ENCODE measurements around the gene LNPK. TPM values are rescaled to one million over a fixed set of nuclear protein-coding genes. Genes with fewer than 3 reads are reported as not detected.
A peak's percentile ranks its signal among the peaks of the same experiment; 100 is the strongest.

The LNPK gene, protein sequence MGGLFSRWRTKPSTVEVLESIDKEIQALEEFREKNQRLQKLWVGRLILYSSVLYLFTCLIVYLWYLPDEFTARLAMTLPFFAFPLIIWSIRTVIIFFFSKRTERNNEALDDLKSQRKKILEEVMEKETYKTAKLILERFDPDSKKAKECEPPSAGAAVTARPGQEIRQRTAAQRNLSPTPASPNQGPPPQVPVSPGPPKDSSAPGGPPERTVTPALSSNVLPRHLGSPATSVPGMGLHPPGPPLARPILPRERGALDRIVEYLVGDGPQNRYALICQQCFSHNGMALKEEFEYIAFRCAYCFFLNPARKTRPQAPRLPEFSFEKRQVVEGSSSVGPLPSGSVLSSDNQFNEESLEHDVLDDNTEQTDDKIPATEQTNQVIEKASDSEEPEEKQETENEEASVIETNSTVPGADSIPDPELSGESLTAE
- 10 to 100 TPM; 31.2 to 36.6 TPM for total RNA-seq

DNA sequence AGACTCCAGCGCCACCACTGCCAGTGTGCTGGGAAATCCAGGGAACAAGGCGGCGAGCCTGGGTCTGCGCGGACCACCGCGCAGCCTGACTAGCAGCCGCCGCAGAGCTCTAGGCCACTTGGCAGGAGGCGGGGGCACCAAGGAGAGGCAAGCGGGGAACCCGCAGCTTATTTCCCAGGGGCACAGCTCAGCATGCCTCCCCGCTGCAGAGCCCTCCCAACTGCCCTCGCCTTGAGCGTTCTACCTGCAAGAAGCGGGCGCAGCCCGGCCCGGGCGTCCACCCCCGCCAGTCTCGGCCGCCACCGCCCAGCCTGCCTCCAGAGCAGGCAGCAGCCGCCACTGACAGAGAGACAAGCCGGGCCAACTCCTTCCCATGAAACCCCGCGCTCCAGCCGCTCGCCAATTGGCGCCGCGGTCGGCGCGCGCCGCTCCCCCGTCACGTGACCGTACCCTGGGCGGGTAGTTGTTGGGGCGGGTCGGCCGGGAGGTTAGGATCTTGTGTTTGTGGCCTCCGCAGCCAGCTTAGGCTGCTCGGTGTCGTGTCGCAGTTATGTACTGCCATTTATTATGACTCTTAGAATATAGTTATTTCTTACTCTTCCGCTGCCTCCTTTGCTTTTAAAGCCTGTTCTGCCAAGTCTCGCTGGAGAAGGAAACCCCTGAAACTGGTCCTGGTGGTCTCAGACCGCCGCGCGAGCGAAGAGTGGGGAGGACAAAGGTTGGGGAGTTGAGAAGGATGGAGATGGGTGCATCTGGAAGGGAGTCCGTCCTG lies at the start of gene LNPK:
Gene LNPK, minus strand, starts transcription at position 352 of the 772 bp plus-strand sequence. CDS start 6,683 bp downstream, outside the sequence.
- DNase-seq = peak; percentile 96
- Mint-ChIP-seq H3K36me3 (no peaks in the 10 kb centered on the region), H3K27ac (peak within 1 kb of the TSS; percentile 85), H3K4me3 (peak within 1 kb of the TSS; percentile 90), H3K4me1 (ENCODE audit: low read depth) (peaks cover 22% of the 10 kb centered on the region), H3K27me3 (peaks cover 3% of the 10 kb centered on the region), H3K9me3 (no peaks in the 10 kb centered on the region)
- CTCF ChIA-PET = interaction anchor here (1.3 to 2.3 kb wide), 2 partner anchors 95 to 1263 kb away, joined by 5 to 9 read pairs; partner anchors contain the start of gene NFE2L2
- intact Hi-C loops (cut with micrococcal nuclease) = loop anchor here (2.0 to 5.0 kb wide), 2 partner anchors 267 to 835 kb away; partner anchors contain the start of genes ATF2 and MTX2
- POLR2A ChIA-PET = interaction anchor here (1.0 to 1.2 kb wide), 2 partner anchors 8 to 55 kb away, joined by 3 read pairs; no protein-coding TSS in a partner anchor

DNA sequence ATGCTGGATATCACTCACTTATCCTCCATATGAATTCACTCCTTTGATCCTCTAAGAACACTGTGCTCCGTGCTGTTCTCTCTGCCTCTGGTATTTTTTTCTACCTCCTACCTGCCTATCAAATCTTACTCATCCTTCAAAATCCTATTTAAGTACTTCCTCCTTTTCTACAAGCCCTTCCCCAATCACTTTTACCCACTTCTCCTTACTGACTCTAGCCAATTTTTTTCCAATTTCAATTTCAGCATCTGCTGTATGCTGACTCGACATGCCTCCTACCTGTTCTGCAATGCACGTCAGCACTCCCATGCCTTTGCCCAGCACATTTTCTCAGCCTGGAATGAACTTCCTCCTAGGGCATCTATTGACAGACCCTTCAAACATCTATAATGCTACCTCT lies 37.3 kb upstream of the LNPK start:
- intact Hi-C loops (cut with micrococcal nuclease) = no loop called here
- no peak overlapping the region for H3K27ac Mint-ChIP-seq
- peaks cover 2% of the 10 kb centered on the region for H3K9me3 Mint-ChIP-seq
- no peaks in the 10 kb centered on the region for H3K4me1 Mint-ChIP-seq (ENCODE audit: low read depth)
- H3K27me3 Mint-ChIP-seq = peaks cover 29% of the 10 kb centered on the region
- no peak for DNase-seq
- H3K4me3 Mint-ChIP-seq = no peak overlapping the region
- CTCF ChIA-PET = no interaction called here
- POLR2A ChIA-PET = no interaction called here
- H3K36me3 Mint-ChIP-seq = peaks cover 2% of the 10 kb centered on the region

DNA sequence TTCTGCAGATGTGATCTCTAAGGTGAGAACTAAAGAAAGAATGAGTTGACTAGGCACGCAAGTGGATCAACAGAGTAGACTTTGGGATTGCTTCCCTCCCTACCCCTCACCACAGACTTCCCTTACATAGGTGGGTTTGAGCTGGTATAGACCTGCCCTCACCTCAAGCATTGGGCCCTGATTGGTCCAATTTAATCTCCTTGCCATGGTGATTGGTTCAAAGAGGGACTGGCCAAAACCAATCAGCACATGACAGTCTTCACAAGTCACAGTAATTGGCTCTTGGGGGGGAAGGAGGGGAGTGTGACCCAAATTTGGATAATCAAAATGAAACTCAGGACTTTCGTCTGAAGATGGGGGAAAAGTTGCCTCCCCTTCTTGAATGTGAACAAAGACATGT lies 36.6 kb upstream of the LNPK start:
- CTCF ChIA-PET = no interaction called here
- H3K27me3 Mint-ChIP-seq = peaks cover 32% of the 10 kb centered on the region
- POLR2A ChIA-PET = no interaction called here
- intact Hi-C loops (cut with micrococcal nuclease) = no loop called here
- H3K4me3 Mint-ChIP-seq = no peak overlapping the region
- H3K9me3 Mint-ChIP-seq = no peaks in the 10 kb centered on the region
- no peak for DNase-seq
- no peak overlapping the region for H3K27ac Mint-ChIP-seq
- H3K36me3 Mint-ChIP-seq = peaks cover 2% of the 10 kb centered on the region
- H3K4me1 Mint-ChIP-seq (ENCODE audit: low read depth) = no peaks in the 10 kb centered on the region

DNA sequence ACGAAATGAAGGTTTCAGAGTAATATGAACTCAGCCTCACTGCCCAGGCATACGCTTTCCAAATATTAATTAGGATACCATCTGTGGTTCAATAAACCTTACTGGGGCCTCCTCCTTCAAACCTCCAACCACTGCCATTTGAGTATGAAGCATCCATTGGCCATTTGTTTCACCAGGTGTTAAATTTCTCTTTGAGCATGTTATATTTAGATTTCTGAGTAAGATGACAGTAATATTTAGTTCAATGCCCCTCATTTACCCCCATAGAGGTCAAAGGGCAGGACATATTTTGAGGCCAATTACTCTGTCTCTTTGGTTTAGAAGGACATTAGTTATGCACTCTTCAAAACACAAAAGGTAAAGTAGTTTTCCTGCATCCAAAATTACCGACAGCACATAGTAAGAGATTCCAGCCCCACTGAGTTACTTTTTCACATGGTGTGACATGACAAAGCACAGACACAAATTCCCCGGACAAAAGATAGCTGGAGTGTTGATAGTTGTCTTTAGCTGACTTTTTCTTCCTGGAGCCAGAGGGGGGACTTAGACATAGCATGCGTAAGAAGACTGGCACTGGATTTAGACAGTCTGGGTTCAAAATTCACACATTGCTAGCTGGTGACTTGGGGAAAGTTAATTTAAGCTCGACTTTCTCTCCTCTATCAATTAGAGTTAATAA lies 33.1 kb upstream of the LNPK start:
- no peaks in the 10 kb centered on the region for H3K36me3 Mint-ChIP-seq
- ChIA-PET CTCF (no interaction called here), POLR2A (no interaction called here)
- intact Hi-C loops (cut with micrococcal nuclease) = no loop called here
- no peak overlapping the region for H3K4me3 Mint-ChIP-seq
- DNase-seq = no peak
- no peak overlapping the region for H3K27ac Mint-ChIP-seq
- no peaks in the 10 kb centered on the region for H3K4me1 Mint-ChIP-seq (ENCODE audit: low read depth)
- H3K27me3 Mint-ChIP-seq = peaks cover 22% of the 10 kb centered on the region
- no peaks in the 10 kb centered on the region for H3K9me3 Mint-ChIP-seq

DNA sequence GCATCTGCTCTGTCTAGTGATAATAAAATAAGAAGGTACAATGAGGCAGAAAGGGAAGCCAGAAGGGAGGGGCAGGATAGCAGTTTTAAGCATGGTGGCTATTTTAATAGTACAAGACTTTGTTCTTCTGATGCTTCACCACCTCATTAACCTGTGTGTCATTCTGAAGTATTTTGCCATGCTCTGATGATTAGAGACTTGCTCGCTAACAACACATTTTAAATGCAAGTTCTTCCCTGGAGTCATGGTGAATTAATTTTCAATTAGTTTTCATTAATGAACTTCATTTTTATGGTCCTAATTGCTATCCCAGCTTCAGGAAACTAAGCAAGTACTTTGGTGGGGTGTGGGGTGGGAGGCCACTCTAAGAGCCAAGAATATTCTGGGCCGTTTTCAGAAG lies 25.7 kb upstream of the LNPK start:
- ChIA-PET POLR2A (no interaction called here), CTCF (no interaction called here)
- DNase-seq = no peak
- Mint-ChIP-seq H3K9me3 (no peaks in the 10 kb centered on the region), H3K4me3 (no peak overlapping the region), H3K27ac (no peak overlapping the region), H3K4me1 (ENCODE audit: low read depth) (no peaks in the 10 kb centered on the region), H3K36me3 (no peaks in the 10 kb centered on the region), H3K27me3 (peaks cover 14% of the 10 kb centered on the region)
- intact Hi-C loops (cut with micrococcal nuclease) = no loop called here

DNA sequence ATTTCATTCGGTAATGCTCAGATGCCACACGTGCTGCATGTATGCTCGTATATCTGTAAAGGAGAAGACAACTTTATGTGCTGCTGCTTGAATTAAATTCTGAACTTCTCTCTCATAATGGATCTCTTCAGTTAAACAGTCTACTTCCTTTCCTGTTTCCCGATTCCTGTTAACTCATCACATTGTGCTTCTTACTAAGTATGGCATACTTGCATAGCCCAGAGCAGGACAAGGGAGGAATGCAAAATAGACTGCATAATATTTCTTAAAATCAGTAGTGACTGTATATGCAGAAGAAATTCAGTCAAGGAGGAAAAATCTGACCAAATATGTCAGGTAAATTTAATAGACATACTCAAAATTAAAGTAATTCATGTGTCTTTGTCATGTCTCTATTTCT lies 23.9 kb upstream of the LNPK start:
- peaks cover 1% of the 10 kb centered on the region for H3K36me3 Mint-ChIP-seq
- intact Hi-C loops (cut with micrococcal nuclease) = no loop called here
- no peak overlapping the region for H3K27ac Mint-ChIP-seq
- no peak for DNase-seq
- no peaks in the 10 kb centered on the region for H3K9me3 Mint-ChIP-seq
- ChIA-PET POLR2A (no interaction called here), CTCF (no interaction called here)
- peaks cover 18% of the 10 kb centered on the region for H3K27me3 Mint-ChIP-seq
- no peaks in the 10 kb centered on the region for H3K4me1 Mint-ChIP-seq (ENCODE audit: low read depth)
- no peak overlapping the region for H3K4me3 Mint-ChIP-seq

DNA sequence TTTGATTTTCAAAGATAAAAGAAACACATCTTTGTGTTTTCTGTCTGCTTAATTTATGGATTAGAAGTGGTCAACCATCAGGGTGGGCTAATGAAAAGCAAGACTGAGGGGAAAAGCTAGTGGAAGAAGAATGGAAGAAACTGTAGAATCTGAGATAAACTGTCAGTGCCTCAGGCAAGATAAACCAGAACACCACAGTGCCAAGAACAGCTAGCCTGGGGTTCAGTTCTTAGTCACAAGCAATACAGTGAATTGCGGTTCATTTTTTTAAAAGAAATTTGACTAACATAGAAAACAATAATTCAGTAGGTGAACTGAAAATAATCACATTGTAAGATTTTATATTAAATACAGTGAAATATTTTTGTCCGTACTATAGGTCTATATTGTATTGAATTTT lies 22.0 kb upstream of the LNPK start:
- intact Hi-C loops (cut with micrococcal nuclease) = no loop called here
- H3K4me3 Mint-ChIP-seq = no peak overlapping the region
- H3K9me3 Mint-ChIP-seq = no peaks in the 10 kb centered on the region
- DNase-seq = no peak
- ChIA-PET CTCF (no interaction called here), POLR2A (no interaction called here)
- H3K27ac Mint-ChIP-seq = no peak overlapping the region
- no peaks in the 10 kb centered on the region for H3K4me1 Mint-ChIP-seq (ENCODE audit: low read depth)
- H3K36me3 Mint-ChIP-seq = peaks cover 1% of the 10 kb centered on the region
- peaks cover 21% of the 10 kb centered on the region for H3K27me3 Mint-ChIP-seq

DNA sequence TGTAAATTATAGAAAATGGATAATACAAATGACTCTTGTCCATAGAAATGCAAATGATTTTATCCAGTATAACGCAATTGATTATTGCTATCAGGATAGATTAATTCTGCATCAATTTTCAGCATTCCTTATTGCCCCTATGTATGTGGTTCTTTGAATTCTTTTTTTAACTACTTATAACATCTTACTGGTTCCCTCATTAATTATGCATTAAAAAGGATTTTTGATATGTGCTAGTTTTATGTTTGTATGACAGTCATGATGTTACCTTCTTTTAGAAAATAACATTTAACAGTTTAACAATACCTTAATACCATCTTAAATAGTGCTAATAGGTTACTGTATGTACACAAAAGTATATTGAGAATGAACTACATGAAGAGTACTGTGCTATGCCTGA lies 20.0 kb upstream of the LNPK start:
- H3K9me3 Mint-ChIP-seq = no peaks in the 10 kb centered on the region
- H3K27me3 Mint-ChIP-seq = peaks cover 21% of the 10 kb centered on the region
- DNase-seq = no peak
- no peaks in the 10 kb centered on the region for H3K4me1 Mint-ChIP-seq (ENCODE audit: low read depth)
- ChIA-PET POLR2A (no interaction called here), CTCF (no interaction called here)
- no peak overlapping the region for H3K27ac Mint-ChIP-seq
- peaks cover 1% of the 10 kb centered on the region for H3K36me3 Mint-ChIP-seq
- H3K4me3 Mint-ChIP-seq = no peak overlapping the region
- intact Hi-C loops (cut with micrococcal nuclease) = no loop called here

DNA sequence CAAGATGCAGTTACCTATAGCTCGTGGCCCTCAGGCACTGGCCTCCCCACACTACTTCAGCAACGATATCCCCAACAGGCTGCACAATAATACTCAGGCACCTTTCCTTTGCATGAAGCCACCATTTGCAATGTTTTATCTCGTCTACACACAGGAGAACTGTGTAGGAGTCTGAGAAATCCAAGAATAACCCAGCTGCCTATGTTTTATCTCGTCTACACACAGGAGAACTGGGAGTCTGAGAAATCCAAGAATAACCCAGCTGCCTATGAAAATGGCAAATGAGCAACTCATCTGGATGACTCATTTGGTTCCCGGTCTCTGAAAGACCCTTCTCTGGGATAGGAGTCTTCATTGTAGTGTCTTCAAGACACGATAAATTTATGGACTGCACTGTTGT lies 18.3 kb upstream of the LNPK start:
- Mint-ChIP-seq H3K4me3 (no peak overlapping the region), H3K9me3 (no peaks in the 10 kb centered on the region), H3K27me3 (peaks cover 19% of the 10 kb centered on the region), H3K4me1 (ENCODE audit: low read depth) (no peaks in the 10 kb centered on the region), H3K27ac (no peak overlapping the region), H3K36me3 (peaks cover 1% of the 10 kb centered on the region)
- DNase-seq = no peak
- CTCF ChIA-PET = no interaction called here
- POLR2A ChIA-PET = no interaction called here
- intact Hi-C loops (cut with micrococcal nuclease) = no loop called here

DNA sequence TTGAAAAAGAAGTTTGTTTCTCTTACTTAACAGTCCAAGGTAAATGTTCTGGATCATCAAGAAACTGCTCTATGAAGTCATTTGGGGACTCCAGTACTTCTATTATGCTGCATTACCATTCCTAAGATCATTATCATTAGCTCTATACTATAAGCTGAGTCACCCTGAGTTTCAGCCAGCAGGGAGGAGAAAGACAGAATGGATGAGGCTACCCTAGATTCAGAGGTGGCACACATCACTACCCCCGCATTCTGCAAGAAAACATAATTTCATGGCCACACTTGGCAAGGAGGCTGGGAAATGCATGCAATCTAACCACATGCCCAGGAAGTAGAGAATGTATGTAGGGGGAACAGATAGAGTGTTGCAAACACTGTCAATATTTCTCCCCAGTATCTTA lies 16.6 kb upstream of the LNPK start:
- peaks cover 1% of the 10 kb centered on the region for H3K36me3 Mint-ChIP-seq
- CTCF ChIA-PET = no interaction called here
- peaks cover 17% of the 10 kb centered on the region for H3K27me3 Mint-ChIP-seq
- POLR2A ChIA-PET = no interaction called here
- H3K4me1 Mint-ChIP-seq (ENCODE audit: low read depth) = no peaks in the 10 kb centered on the region
- DNase-seq = no peak
- H3K4me3 Mint-ChIP-seq = no peak overlapping the region
- H3K27ac Mint-ChIP-seq = no peak overlapping the region
- intact Hi-C loops (cut with micrococcal nuclease) = no loop called here
- H3K9me3 Mint-ChIP-seq = no peaks in the 10 kb centered on the region

DNA sequence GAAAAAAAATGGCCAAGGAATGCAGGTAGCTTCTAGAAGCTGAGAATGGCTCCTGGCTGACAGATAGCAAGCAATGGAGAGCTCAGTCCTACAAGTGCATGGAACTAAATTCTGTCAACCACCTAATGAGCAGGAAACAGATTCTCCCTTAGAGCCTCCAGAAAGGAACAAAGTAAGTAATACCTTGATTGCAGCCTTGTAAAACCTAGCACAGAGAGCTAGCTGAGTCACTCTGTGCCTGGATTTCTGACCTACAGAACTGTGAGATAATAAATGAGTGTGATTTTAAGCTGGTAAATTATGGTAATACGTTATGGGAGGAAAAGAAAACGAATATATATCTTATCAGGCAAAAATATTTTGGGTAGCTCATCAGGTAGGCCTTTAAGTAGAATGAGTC lies 7.4 kb upstream of the LNPK start:
- Mint-ChIP-seq H3K36me3 (no peaks in the 10 kb centered on the region), H3K27me3 (peaks cover 2% of the 10 kb centered on the region), H3K4me3 (no peak overlapping the region), H3K27ac (no peak overlapping the region), H3K4me1 (ENCODE audit: low read depth) (no peaks in the 10 kb centered on the region), H3K9me3 (no peaks in the 10 kb centered on the region)
- ChIA-PET CTCF (no interaction called here), POLR2A (no interaction called here)
- no peak for DNase-seq
- intact Hi-C loops (cut with micrococcal nuclease) = no loop called here

DNA sequence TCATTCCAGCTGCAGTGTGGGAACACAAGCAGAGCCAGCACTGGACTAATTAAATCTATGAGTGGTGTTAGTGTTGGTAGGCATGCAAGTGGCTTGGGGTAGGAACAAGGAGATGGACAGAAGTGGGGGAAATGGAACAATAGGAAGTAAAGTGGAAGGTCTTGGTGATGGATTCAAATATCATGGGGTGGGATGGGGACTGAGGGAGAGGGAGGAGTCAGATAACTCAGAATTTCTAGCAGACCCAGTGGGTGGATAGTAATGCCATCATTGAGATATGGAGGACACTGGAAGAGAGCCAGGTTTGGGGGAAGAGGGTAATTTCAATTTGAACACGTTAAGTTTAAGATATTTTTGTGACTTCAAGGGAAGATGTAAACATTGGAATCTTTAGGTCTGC lies 2.9 kb upstream of the LNPK start:
- ChIA-PET POLR2A (no interaction called here), CTCF (no interaction called here)
- no peak overlapping the region for H3K27ac Mint-ChIP-seq
- no peak overlapping the region for H3K4me3 Mint-ChIP-seq
- DNase-seq = no peak
- peaks cover 5% of the 10 kb centered on the region for H3K27me3 Mint-ChIP-seq
- H3K4me1 Mint-ChIP-seq (ENCODE audit: low read depth) = peaks cover 17% of the 10 kb centered on the region
- H3K9me3 Mint-ChIP-seq = no peaks in the 10 kb centered on the region
- no peaks in the 10 kb centered on the region for H3K36me3 Mint-ChIP-seq
- intact Hi-C loops (cut with micrococcal nuclease) = loop anchor here (5.0 kb wide), 1 partner anchor 838 kb away; the partner anchor contains the start of gene ATF2
